Hepatocyte (in vitro differentiated cells): Measurements from ENCODE around the gene NPTXR. TPM values are rescaled to one million over a fixed set of nuclear protein-coding genes. Genes with fewer than 3 reads are reported as not detected.

Experiments
- DNase-seq: peaks from one replicate; pipeline ENCODE4 v3.0.0-alpha.2; 2016; ENCODE audit warnings: low spot score
- H2AFZ ChIP-seq: fragments of 200-600 bp; sonication (generic); 2 replicates; pipeline ENCODE4 v1.6.0; 2016; ENCODE audit warnings: antibody characterized with exemption, mild to moderate bottlenecking
- H3K27ac ChIP-seq: fragments of 200-600 bp; sonication (generic); 2 replicates; pipeline ENCODE4 v1.5.1; 2016; ENCODE audit warnings: mild to moderate bottlenecking
- H3K27me3 ChIP-seq: fragments of 200-600 bp; sonication (generic); 2 replicates; pipeline ENCODE4 v1.6.1; 2016
- H3K36me3 ChIP-seq: fragments of 200-600 bp; sonication (generic); replicated peaks from 2 replicates; pipeline ENCODE4 v1.5.1; 2016; ENCODE audit warnings: low read depth; ENCODE audit not compliant: insufficient read depth
- H3K4me1 ChIP-seq: fragments of 200-600 bp; sonication (generic); 2 replicates; pipeline ENCODE4 v1.5.1; 2016; ENCODE audit warnings: mild to moderate bottlenecking, moderate library complexity; ENCODE audit not compliant: insufficient read depth
- H3K4me2 ChIP-seq: fragments of 200-600 bp; sonication (generic); 2 replicates; pipeline ENCODE4 v1.6.0; 2016
- H3K4me3 ChIP-seq: fragments of 200-600 bp; sonication (generic); 2 replicates; pipeline ENCODE4 v1.5.1; 2016; ENCODE audit warnings: mild to moderate bottlenecking
- H3K79me2 ChIP-seq: fragments of 200-600 bp; sonication (generic); 2 replicates; pipeline ENCODE4 v1.6.0; 2017; ENCODE audit warnings: mild to moderate bottlenecking
- H3K9me2 ChIP-seq: fragments of 200-600 bp; sonication (generic); replicated peaks from 2 replicates; pipeline ENCODE4 v1.6.0; 2017; ENCODE audit warnings: mild to moderate bottlenecking; ENCODE audit not compliant: insufficient read depth
- H3K9me3 ChIP-seq: fragments of 200-600 bp; sonication (generic); 2 replicates; pipeline ENCODE4 v1.5.1; 2016; ENCODE audit warnings: low read depth, mild to moderate bottlenecking
- H4K20me1 ChIP-seq: fragments of 200-600 bp; sonication (generic); 2 replicates; pipeline ENCODE4 v1.6.0; 2016; ENCODE audit warnings: mild to moderate bottlenecking; ENCODE audit not compliant: insufficient read depth, poor library complexity, severe bottlenecking
- CTCF ChIP-seq: fragments of 200-600 bp; sonication (generic); IDR thresholded peaks from 2 replicates; pipeline ENCODE4 v1.5.1; 2016; ENCODE audit warnings: antibody characterized with exemption, mild to moderate bottlenecking; ENCODE audit not compliant: poor library complexity
- EZH2 ChIP-seq: fragments of 200-600 bp; sonication (generic); IDR thresholded peaks from 2 replicates; pipeline ENCODE4 v1.6.1; 2016; ENCODE audit warnings: antibody characterized with exemption, mild to moderate bottlenecking, borderline replicate concordance
- EZH2phosphoT487 ChIP-seq: fragments of 200-600 bp; sonication (generic); IDR thresholded peaks from one replicate; pipeline ENCODE4 v1.6.1; 2018; ENCODE audit warnings: antibody characterized with exemption, mild to moderate bottlenecking, low read depth, moderate library complexity; ENCODE audit not compliant: unreplicated experiment, severe bottlenecking
- WGBS: methylation state at CpG from one replicate; pipeline ENCODE4 v1.1.6; 2016; ENCODE audit warnings: low lambda C conversion rate; ENCODE audit errors: missing lambda C conversion rate; 5-methylcytosine and 5-hydroxymethylcytosine counted together
- polyA plus RNA-seq: library from polyadenylated mRNA; unstranded; fragments of >200 nt; fragmentation: Nextera tagmentation; extraction: Ambion mirVana; gene quantifications from 2 replicates; pipeline ENCODE4 v1.2.1, GENCODE V29; 2016
- total RNA-seq: library from RNA; depleted of rRNA; stranded (reverse); fragments of >200 nt; gene quantifications from 2 replicates; pipeline ENCODE4 v1.2.3, GENCODE V29; 2014

The NPTXR gene
- total and polyA plus RNA-seq, 2 experiments from 2014 or later: 3.3 to 3.8 TPM

- Histone ChIP-seq H3K36me3 (no peaks in the 10 kb centered on the region), H3K4me1 (no peaks in the 10 kb centered on the region), H2AFZ (no peak overlapping the region), H3K27ac (no peak overlapping the region), H3K4me2 (no peak overlapping the region), H3K27me3 (no peaks in the 10 kb centered on the region), H3K4me3 (no peak overlapping the region), H3K79me2 (no peaks in the 10 kb centered on the region), H3K9me3 (no peaks in the 10 kb centered on the region), H4K20me1 (no peaks in the 10 kb centered on the region), H3K9me2 (no peaks in the 10 kb centered on the region)
- DNase-seq: no peak
- TF ChIP-seq EZH2: no peak
- TF ChIP-seq CTCF: no peak
- TF ChIP-seq EZH2phosphoT487: no peak
- 85% methylated on average over 10 of the region's 10 CpGs for WGBS
Measured at GRCh38 chr22:38819387-38819940, 24.4 kb downstream of the NPTXR start.

GRCh38 chr22:38817196-38817595, 26.6 kb downstream of the NPTXR start:
- H3K27ac ChIP-seq: no peak overlapping the region

GRCh38 chr22:38815842-38816241, 28.0 kb downstream of the NPTXR start:
- Histone ChIP-seq H3K27me3 (no peaks in the 10 kb centered on the region), H3K4me3 (no peak overlapping the region), H3K79me2 (no peaks in the 10 kb centered on the region), H4K20me1 (no peaks in the 10 kb centered on the region), H3K4me2 (no peak overlapping the region), H3K27ac (no peak overlapping the region), H3K9me3 (no peaks in the 10 kb centered on the region), H3K4me1 (no peaks in the 10 kb centered on the region), H2AFZ (no peak overlapping the region), H3K36me3 (no peaks in the 10 kb centered on the region), H3K9me2 (no peaks in the 10 kb centered on the region)
- DNase-seq: no peak
- 40% methylated on average over 1 of the region's 1 CpG for WGBS
- TF ChIP-seq CTCF (no peak), EZH2 (no peak), EZH2phosphoT487 (no peak)

More at GRCh38 chr22:38817196-38817595, 26.6 kb downstream of the NPTXR start:
- Histone ChIP-seq H3K4me1 (no peaks in the 10 kb centered on the region), H3K36me3 (no peaks in the 10 kb centered on the region), H4K20me1 (no peaks in the 10 kb centered on the region), H2AFZ (no peak overlapping the region), H3K4me2 (no peak overlapping the region), H3K79me2 (no peaks in the 10 kb centered on the region), H3K9me3 (no peaks in the 10 kb centered on the region), H3K9me2 (no peaks in the 10 kb centered on the region), H3K4me3 (no peak overlapping the region), H3K27me3 (no peaks in the 10 kb centered on the region)
- DNase-seq: no peak
- 90% methylated on average over 6 of the region's 6 CpGs for WGBS
- TF ChIP-seq CTCF (no peak), EZH2phosphoT487 (no peak), EZH2 (no peak)
